GM12891 (cell line): ENCODE measurements around the gene ILF3.

Source experiments
- PAX5 ChIP-seq: IDR thresholded peaks from 2 replicates; pipeline ENCODE4 v1.6.1; 2011; ENCODE audit warnings: low read length, moderate library complexity, mild to moderate bottlenecking; ENCODE audit not compliant: insufficient read depth, severe bottlenecking
- POLR2A ChIP-seq: IDR thresholded peaks from 2 replicates; pipeline ENCODE4 v1.6.1; 2011; ENCODE audit warnings: low read depth, low read length, control low read depth
- POLR2AphosphoS5 ChIP-seq: IDR thresholded peaks from 2 replicates; pipeline ENCODE4 v1.6.1; 2011; ENCODE audit warnings: low read depth, low read length, control low read depth
- POU2F2 ChIP-seq: IDR thresholded peaks from 2 replicates; pipeline ENCODE4 v1.6.1; 2011; ENCODE audit warnings: low read depth, mild to moderate bottlenecking, control low read depth, low read length, moderate library complexity
- SPI1 ChIP-seq: IDR thresholded peaks from 2 replicates; pipeline ENCODE4 v1.6.1; 2011; ENCODE audit warnings: low read depth, low read length, control low read depth
- TAF1 ChIP-seq: IDR thresholded peaks from 2 replicates; pipeline ENCODE4 v1.6.1; 2011; ENCODE audit warnings: low read depth, low read length, control low read depth

GRCh38 chr19:10730932-10731331 lies 76.8 kb downstream of the ILF3 start:
- no peak for TF ChIP-seq POLR2A
- TF ChIP-seq POU2F2, result no peak
- no peak for TF ChIP-seq TAF1
- TF ChIP-seq POLR2AphosphoS5, result no peak
- TF ChIP-seq SPI1, result no peak
- no peak for TF ChIP-seq PAX5
